ENCODE data around the gene GMPS. TPM values are rescaled to one million over a fixed set of nuclear protein-coding genes. Genes with fewer than 3 reads are reported as not detected.

Gene GMPS
- total and polyA plus RNA-seq, 10 of the 15 experiments (the other 5 are each of a cell fraction or from before 2014, with no cell fraction given): 33.2 to 143 (median 79.0) TPM

GRCh38 chr3:155886915-155887314 lies 16.5 kb downstream of the GMPS start (continued):
- TF ChIP-seq ZNF217 (IDR thresholded peaks at IDR 0.05) (no peak), IRF4 (IDR thresholded peaks at IDR 0.05; ENCODE audit: low read depth, low read length) (no peak), BCL3 (IDR thresholded peaks at IDR 0.05; ENCODE audit: borderline replicate concordance, insufficient read depth, low read depth, low read length, poor library complexity, severe bottlenecking) (no peak), SIN3A (IDR thresholded peaks at IDR 0.05; ENCODE audit: low read depth, low read length) (no peak), FOS (IDR thresholded peaks at IDR 0.05; ENCODE audit: borderline replicate concordance, extremely low read depth, insufficient read length) (no peak), CBX5 (IDR thresholded peaks at IDR 0.05; ENCODE audit: low read depth) (no peak), BCL11A (IDR thresholded peaks at IDR 0.05; ENCODE audit: low read depth, low read length) (no peak)

GRCh38 chr3:155889212-155889611 lies 18.8 kb downstream of the GMPS start:
- ATAC-seq (no peak), DNase-seq (ENCODE audit: low read depth, low spot score) (no peak), FAIRE-seq (no peak)
- intact Hi-C loops (cut with micrococcal nuclease; ENCODE audit: unreplicated experiment) (no loop called here), in situ Hi-C loops (cut with MboI) (no loop called here)
- Histone ChIP-seq H3K36me3 (ENCODE audit: control insufficient read depth in 2 of 2, insufficient read depth in 2 of 2, low read length in 1 of 2) (peaks cover 0 to 8% of the 10 kb centered on the region in 2 experiments; a peak in 2 of 4 replicates), H3K4me3 (no peak overlapping the region), H2AFZ (ENCODE audit: control insufficient read depth, low read depth, low read length) (no peak overlapping the region), H4K20me1 (ENCODE audit: control insufficient read depth, insufficient read depth) (no peaks in the 10 kb centered on the region), H3K9ac (ENCODE audit: control insufficient read depth, insufficient read depth, low read length) (no peak overlapping the region), H3K9me3 (replicated peaks; ENCODE audit: control insufficient read depth, insufficient read depth, low read length) (no peaks in the 10 kb centered on the region), H3K27ac (ENCODE audit: control insufficient read depth, insufficient read depth) (no peak overlapping the region), H3K79me2 (ENCODE audit: control insufficient read depth, insufficient read depth, low read length) (peaks cover 79% of the 10 kb centered on the region), H3K4me2 (ENCODE audit: control insufficient read depth, insufficient read depth) (no peak overlapping the region), H3K4me1 (ENCODE audit: control insufficient read depth, insufficient read depth, low read length) (no peaks in the 10 kb centered on the region), H3K27me3 (replicated peaks in 1 of 2; ENCODE audit: control insufficient read depth in 2 of 2, insufficient read depth in 2 of 2, low read length in 1 of 2) (no peaks in the 10 kb centered on the region)
- POLR2A ChIA-PET: interaction anchor here (0.6 kb wide), 1 partner anchor 51 kb away, joined by 3 read pairs; no protein-coding TSS in a partner anchor
- CTCF ChIA-PET: interaction anchor here (1.6 kb wide), 1 partner anchor 83 kb away, joined by 7 read pairs; the partner anchor contains the start of gene C3orf33
- RAD21 ChIA-PET (ENCODE audit: unreplicated experiment): no interaction called here
- TF ChIP-seq IKZF2 (IDR thresholded peaks at IDR 0.05) (no peak), ZZZ3 (IDR thresholded peaks at IDR 0.05; ENCODE audit: control insufficient read depth, insufficient read length, low read depth) (no peak), PBX3 (IDR thresholded peaks at IDR 0.05; ENCODE audit: insufficient replicate concordance, low read depth, low read length) (no peak), RBBP5 (conservative IDR thresholded peaks at IDR 0.05) (no peak), ZNF274 (IDR thresholded peaks at IDR 0.05; ENCODE audit: insufficient read depth, insufficient read length) (no peak), ZNF592 (IDR thresholded peaks at IDR 0.05) (no peak), RUNX3 (IDR thresholded peaks at IDR 0.05; ENCODE audit: low read length) (no peak), YY1 (IDR thresholded peaks at IDR 0.05; ENCODE audit: low read depth, low read length) (no peak), BRCA1 (IDR thresholded peaks at IDR 0.05; ENCODE audit: low read depth, low read length) (no peak)
- SMC1A ChIA-PET (ENCODE audit: uncharacterized antibody, unreplicated experiment): interaction anchor here (1.3 kb wide), 1 partner anchor 10 kb away, joined by 3 read pairs; no protein-coding TSS in a partner anchor
- no TSS peak for BruUV-seq (replicated peaks)
- WGBS (ENCODE audit: insufficient coverage, insufficient replicate concordance, low lambda C conversion rate, missing lambda C conversion rate): 98% methylated on average over 5 of the region's 5 CpGs

Measured in GM12878 (cell line).